Upper lobe of left lung (tissue), 6 donors: ENCODE results near the gene PDE1A. TPM values are rescaled to one million over a fixed set of nuclear protein-coding genes. Genes with fewer than 3 reads are reported as not detected.

Source experiments
- ATAC-seq, 2 donors: fragments of 200-7000 bp; cut with Tn5 transposase; one replicate each; pipeline ENCODE4 v1.9.1; 2022; ENCODE audit warnings: mild to moderate bottlenecking in 2 of 2, moderate library complexity in 2 of 2; ENCODE audit not compliant: low FRiP score in 2 of 2
- DNase-seq, 2 donors: peaks; one replicate each; pipeline ENCODE4 v3.0.0-alpha.2; 2019 to 2020
- H3K27ac ChIP-seq, 4 donors: fragments of 200-600 bp; sonication (generic); one replicate each; pipeline ENCODE4 v1.5.1; 2016 to 2019
- H3K27me3 ChIP-seq, 4 donors: fragments of 200-600 bp; sonication (generic); one replicate each; pipeline ENCODE4 v1.5.1; 2017 to 2019
- H3K36me3 ChIP-seq, 4 donors: fragments of 200-600 bp; sonication (generic); one replicate each; pipeline ENCODE4 v1.5.1; 2016 to 2019
- H3K4me1 ChIP-seq, 4 donors: fragments of 200-600 bp; sonication (generic); one replicate each; pipeline ENCODE4 v1.5.1; 2018 to 2019
- H3K4me3 ChIP-seq, 4 donors: fragments of 200-600 bp; sonication (generic); one replicate each; pipeline ENCODE4 v1.5.1; 2017 to 2019; ENCODE audit warnings: mild to moderate bottlenecking in 2 of 4, moderate library complexity in 1 of 4
- H3K9me3 ChIP-seq, 4 donors: fragments of 200-600 bp; sonication (generic); one replicate each; pipeline ENCODE4 v1.5.1; 2018 to 2019
- EP300 ChIP-seq, 4 donors: sonication (generic); formaldehyde crosslinking; IDR thresholded peaks; one replicate each; pipeline ENCODE4 v1.5.1; 2017; ENCODE audit warnings: antibody characterized with exemption in 4 of 4, control low read depth in 2 of 4
- POLR2A ChIP-seq, 4 donors: fragments of 450-650 bp; IDR thresholded peaks; one replicate each; pipeline ENCODE4 v1.5.1; 2016 to 2017; ENCODE audit warnings: antibody characterized with exemption in 4 of 4, mild to moderate bottlenecking in 2 of 4
- POLR2AphosphoS5 ChIP-seq, 2 donors: sonication (generic); formaldehyde crosslinking; IDR thresholded peaks; one replicate each; pipeline ENCODE4 v1.5.1; 2017; ENCODE audit warnings: antibody characterized with exemption in 2 of 2
- WGBS, 2 donors: methylation state at CpG; one replicate each; pipeline ENCODE4 v1.1.5; 2017 to 2018; 5-methylcytosine and 5-hydroxymethylcytosine counted together
- total RNA-seq, 6 donors: library from RNA; depleted of rRNA in 4 of 6; stranded (reverse); fragments of >200 nt in 4 of 6; gene quantifications; one replicate each; pipeline versions ENCODE4 v1.1.0 to v1.2.1, GENCODE V29; 2016 to 2021
- TF ChIP-seq, protein P1 (sequence below), 6 experiments: fragments of 450-650 bp in 4 of 6; fragments of 200-600 bp in 2 of 6; sonication (generic) in 2 of 6; IDR thresholded peaks; one replicate each; pipeline ENCODE4 v1.5.1; 2016 to 2019; ENCODE audit warnings: antibody characterized with exemption in 6 of 6
- donor health status: DM: no; HTN: no; CAD: no; lungs with moderate emphysema.
- donor health status: DM: no; HTN: yes; CAD: no; lungs with severe emphysema.

PDE1A gene
- 1 to 10 TPM in 5 of 6 donors, under 1 TPM in 1; 0.67 to 4.3 (median 2.5) TPM for total RNA-seq

DNA sequence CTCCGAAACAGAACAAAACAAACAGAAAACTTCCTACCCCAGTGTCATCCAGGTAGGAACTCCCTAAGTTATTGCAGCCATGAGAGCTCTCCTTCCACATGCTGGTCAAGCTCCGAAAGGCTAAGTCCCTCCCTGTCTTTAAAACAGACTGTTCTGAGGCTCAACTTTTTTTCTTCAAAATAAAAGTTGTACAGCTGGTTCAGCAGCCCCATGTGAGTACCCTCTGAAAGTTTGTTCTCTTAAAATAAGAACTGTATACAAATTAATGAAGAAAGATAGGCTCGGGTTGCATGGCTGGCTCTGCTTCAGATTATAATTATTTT is at the start of gene PDE1A:
TSS of gene PDE1A (minus strand) at position 119 of the 323 bp plus-strand sequence.
- ATAC-seq (peak in 1 of 2 donors; percentile 62), DNase-seq (peak in 1 of 2 donors; percentile 19)
- no peaks in the 10 kb centered on the region for H3K9me3 ChIP-seq
- H3K4me3 ChIP-seq, result peak within 1 kb of the TSS in 3 of 4 donors; percentile 5 to 41 (median 32)
- WGBS, 2 donors, result 33 to 35% methylated on average over 3 of the region's 3 CpGs
- H3K36me3 ChIP-seq, result no peaks in the 10 kb centered on the region
- H3K27me3 ChIP-seq, result no peaks in the 10 kb centered on the region
- TF ChIP-seq POLR2A (IDR thresholded peaks at IDR 0.05), result no peak
- TF ChIP-seq POLR2AphosphoS5 (IDR thresholded peaks at IDR 0.05), result no peak
- TF ChIP-seq EP300 (IDR thresholded peaks at IDR 0.05), result no peak
- TF ChIP-seq, protein P1, sequence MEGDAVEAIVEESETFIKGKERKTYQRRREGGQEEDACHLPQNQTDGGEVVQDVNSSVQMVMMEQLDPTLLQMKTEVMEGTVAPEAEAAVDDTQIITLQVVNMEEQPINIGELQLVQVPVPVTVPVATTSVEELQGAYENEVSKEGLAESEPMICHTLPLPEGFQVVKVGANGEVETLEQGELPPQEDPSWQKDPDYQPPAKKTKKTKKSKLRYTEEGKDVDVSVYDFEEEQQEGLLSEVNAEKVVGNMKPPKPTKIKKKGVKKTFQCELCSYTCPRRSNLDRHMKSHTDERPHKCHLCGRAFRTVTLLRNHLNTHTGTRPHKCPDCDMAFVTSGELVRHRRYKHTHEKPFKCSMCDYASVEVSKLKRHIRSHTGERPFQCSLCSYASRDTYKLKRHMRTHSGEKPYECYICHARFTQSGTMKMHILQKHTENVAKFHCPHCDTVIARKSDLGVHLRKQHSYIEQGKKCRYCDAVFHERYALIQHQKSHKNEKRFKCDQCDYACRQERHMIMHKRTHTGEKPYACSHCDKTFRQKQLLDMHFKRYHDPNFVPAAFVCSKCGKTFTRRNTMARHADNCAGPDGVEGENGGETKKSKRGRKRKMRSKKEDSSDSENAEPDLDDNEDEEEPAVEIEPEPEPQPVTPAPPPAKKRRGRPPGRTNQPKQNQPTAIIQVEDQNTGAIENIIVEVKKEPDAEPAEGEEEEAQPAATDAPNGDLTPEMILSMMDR (IDR thresholded peaks at IDR 0.05), result no peak
- no peaks in the 10 kb centered on the region for H3K4me1 ChIP-seq
- no peak within 1 kb of the TSS for H3K27ac ChIP-seq

DNA sequence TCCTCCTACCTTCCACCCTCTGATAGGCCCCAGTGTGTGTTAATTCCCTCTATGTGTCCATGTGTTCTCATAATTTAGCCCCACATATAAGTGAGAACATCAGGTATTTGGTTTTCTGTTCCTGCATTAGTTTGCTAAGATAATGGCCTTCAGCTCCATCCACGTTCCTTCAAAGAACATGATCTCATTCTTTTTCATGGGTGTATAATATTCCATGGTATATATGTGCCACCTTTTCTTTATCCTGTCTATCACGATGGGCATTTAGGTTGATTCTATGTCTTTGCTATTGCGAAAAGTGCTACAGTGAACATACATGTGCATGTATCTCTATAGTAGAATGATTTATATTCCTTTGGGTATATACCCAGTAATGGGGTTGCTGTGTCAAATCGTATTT is 46.8 kb upstream of the PDE1A start:
- H3K27ac ChIP-seq, result no peak overlapping the region
- ATAC-seq, result no peak

DNA sequence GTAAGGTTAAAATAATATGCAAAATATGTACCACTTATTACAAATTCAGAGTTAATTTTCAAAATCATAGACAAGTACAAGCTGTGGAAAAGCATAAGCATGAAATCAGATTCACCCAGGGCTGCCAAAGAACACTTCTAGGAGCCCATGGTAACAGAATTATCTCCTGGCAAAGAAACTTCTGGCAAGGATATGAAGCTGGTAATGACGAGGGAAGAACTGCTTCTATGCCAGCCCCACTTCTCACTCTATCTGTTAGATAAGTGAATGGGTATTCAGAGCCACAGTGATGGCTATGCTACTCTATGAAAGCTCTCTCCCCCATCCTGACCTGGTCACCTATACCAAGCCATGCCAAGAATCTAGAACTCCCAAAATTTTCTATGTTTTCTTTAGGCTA is 36.9 kb upstream of the PDE1A start:
- whole genome bisulfite sequencing, 2 donors, result 36 to 43% methylated on average over 1 of the region's 1 CpG
- ATAC-seq (no peak), DNase-seq (no peak)
- Histone ChIP-seq H3K27me3 (no peaks in the 10 kb centered on the region), H3K27ac (no peak overlapping the region), H3K4me3 (no peak overlapping the region), H3K9me3 (no peaks in the 10 kb centered on the region), H3K36me3 (no peaks in the 10 kb centered on the region), H3K4me1 (no peaks in the 10 kb centered on the region)
- TF ChIP-seq POLR2AphosphoS5 (IDR thresholded peaks at IDR 0.05) (no peak), POLR2A (IDR thresholded peaks at IDR 0.05) (no peak), EP300 (IDR thresholded peaks at IDR 0.05) (no peak)
- TF ChIP-seq, protein P1 (IDR thresholded peaks at IDR 0.05), result no peak

More for the DNA sequence above, 46.8 kb upstream of the PDE1A start:
- TF ChIP-seq POLR2AphosphoS5 (IDR thresholded peaks at IDR 0.05) (no peak), EP300 (IDR thresholded peaks at IDR 0.05) (no peak), POLR2A (IDR thresholded peaks at IDR 0.05) (no peak)
- TF ChIP-seq, protein P1 (IDR thresholded peaks at IDR 0.05), result no peak
- H3K4me1 ChIP-seq, result no peaks in the 10 kb centered on the region
- no peaks in the 10 kb centered on the region for H3K9me3 ChIP-seq
- no peaks in the 10 kb centered on the region for H3K36me3 ChIP-seq
- no peaks in the 10 kb centered on the region for H3K27me3 ChIP-seq
- H3K4me3 ChIP-seq, result no peak overlapping the region
- no peak for DNase-seq
- WGBS, 2 donors, result 88 to 92% methylated on average over 4 of the region's 4 CpGs

DNA sequence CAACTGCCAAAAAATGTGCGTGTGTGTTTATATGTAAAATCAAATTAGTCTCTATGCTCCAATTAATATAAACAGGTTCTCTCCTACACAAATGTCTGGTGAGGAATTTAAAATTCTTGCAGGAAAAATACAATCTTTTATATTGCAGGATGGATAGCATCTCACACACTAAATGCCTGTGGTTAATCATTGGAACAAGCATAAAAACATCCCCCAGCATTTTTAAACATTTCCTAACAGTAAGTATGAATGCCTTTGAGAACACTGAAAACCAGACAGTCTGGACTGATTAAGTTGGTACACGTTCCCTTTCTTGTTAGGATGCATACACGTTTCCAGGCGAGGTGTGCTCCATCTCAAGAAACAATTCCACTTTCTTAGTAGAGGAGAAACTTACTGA is 29.9 kb upstream of the PDE1A start:
- H3K27me3 ChIP-seq, result no peaks in the 10 kb centered on the region
- no peaks in the 10 kb centered on the region for H3K4me1 ChIP-seq
- no peaks in the 10 kb centered on the region for H3K36me3 ChIP-seq
- DNase-seq (no peak), ATAC-seq (no peak)
- 62% methylated on average over 4 of the region's 4 CpGs for WGBS, 2 donors
- TF ChIP-seq POLR2A (IDR thresholded peaks at IDR 0.05) (no peak), POLR2AphosphoS5 (IDR thresholded peaks at IDR 0.05) (no peak), EP300 (IDR thresholded peaks at IDR 0.05) (no peak)
- TF ChIP-seq, protein P1 (IDR thresholded peaks at IDR 0.05), result no peak
- no peak overlapping the region for H3K4me3 ChIP-seq
- no peaks in the 10 kb centered on the region for H3K9me3 ChIP-seq
- H3K27ac ChIP-seq, result no peak overlapping the region

DNA sequence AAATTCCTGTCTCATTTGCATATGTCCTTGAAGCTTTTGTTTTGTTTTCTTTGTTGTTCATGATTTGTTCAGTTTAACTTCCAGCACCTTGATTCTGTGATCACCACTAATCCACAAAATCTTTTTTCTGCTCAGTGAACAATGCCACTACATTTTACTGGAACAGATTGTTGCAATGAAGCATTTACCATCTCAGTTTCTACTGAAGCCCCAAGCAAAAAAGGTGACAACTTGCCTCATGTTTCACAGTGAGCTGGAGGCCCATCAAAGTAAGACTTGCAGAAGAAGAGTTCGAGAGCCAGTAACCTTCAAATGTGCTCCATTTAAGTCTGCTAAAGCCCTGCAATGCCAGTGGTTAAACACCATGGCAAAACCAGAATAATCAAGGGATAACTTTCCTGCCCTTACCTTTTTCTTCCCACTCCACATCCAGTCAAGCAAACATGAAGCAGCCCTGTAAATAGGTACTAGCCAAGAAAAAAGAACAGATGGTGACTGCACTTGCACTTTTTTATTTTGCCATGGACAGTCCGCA is 25.7 kb upstream of the PDE1A start:
- TF ChIP-seq POLR2AphosphoS5 (IDR thresholded peaks at IDR 0.05), result no peak

More for the DNA sequence above, 25.7 kb upstream of the PDE1A start:
- Histone ChIP-seq H3K27ac (no peak overlapping the region), H3K27me3 (no peaks in the 10 kb centered on the region), H3K36me3 (no peaks in the 10 kb centered on the region), H3K4me1 (no peaks in the 10 kb centered on the region), H3K4me3 (no peak overlapping the region), H3K9me3 (no peaks in the 10 kb centered on the region)
- no peak for ATAC-seq
- no peak for DNase-seq
- 92 to 98% methylated on average over 2 of the region's 2 CpGs for WGBS, 2 donors
